IPS-20b (cell line): ENCODE measurements around the gene TMEM203.

Source experiments
- H3K27ac ChIP-seq: one replicate; pipeline ENCODE4 v1.5.1; 2013; ENCODE audit warnings: low read length
- H3K27me3 ChIP-seq: 2 replicates; pipeline ENCODE4 v1.6.1; 2013; ENCODE audit warnings: mild to moderate bottlenecking, low read length, inconsistent platforms; ENCODE audit not compliant: insufficient read depth
- H3K36me3 ChIP-seq: 2 replicates; pipeline ENCODE4 v1.6.1; 2013; ENCODE audit warnings: low read depth, mild to moderate bottlenecking, inconsistent platforms, low read length, moderate library complexity; ENCODE audit not compliant: insufficient read depth
- H3K4me1 ChIP-seq: 2 replicates; pipeline ENCODE4 v1.6.1; 2013; ENCODE audit warnings: mild to moderate bottlenecking, control low read depth, inconsistent platforms, low read length, moderate library complexity; ENCODE audit not compliant: insufficient read depth
- H3K4me3 ChIP-seq: 2 replicates; pipeline ENCODE4 v1.5.1; 2013; ENCODE audit warnings: mild to moderate bottlenecking, low read length, inconsistent platforms
- H3K9ac ChIP-seq: 2 replicates; pipeline ENCODE4 v1.6.1; 2013; ENCODE audit warnings: low read depth, mild to moderate bottlenecking, inconsistent platforms, low read length, moderate library complexity
- H3K9me3 ChIP-seq: 2 replicates; pipeline ENCODE4 v1.6.1; 2013; ENCODE audit warnings: mild to moderate bottlenecking, low read depth, low read length, inconsistent platforms; ENCODE audit not compliant: insufficient read depth

Gene TMEM203

GRCh38 chr9:137205126-137206069, at the start of gene TMEM203, which contains the start of gene NDOR1:
Gene TMEM203, minus strand, starts transcription at chr9:137205648. Its CDS starts 234 bp downstream, at chr9:137205414.
Gene NDOR1, plus strand, starts transcription at chr9:137205700. Its CDS starts 78 bp downstream, at chr9:137205778.
- Histone ChIP-seq H3K4me1 (peaks cover 9% of the 10 kb centered on the region), H3K27me3 (no peaks in the 10 kb centered on the region), H3K36me3 (peaks cover 20% of the 10 kb centered on the region; the same call in 1 of the 2 replicates), H3K27ac (no peak within 1 kb of the TSS), H3K4me3 (peak within 1 kb of the TSS; percentile 99), H3K9ac (peak within 1 kb of the TSS; percentile 98), H3K9me3 (no peaks in the 10 kb centered on the region)

- peak within 1 kb of the TSS; percentile 29 for H3K27ac ChIP-seq
- peak within 1 kb of the TSS; percentile 93 for H3K4me3 ChIP-seq
- peaks cover 27% of the 10 kb centered on the region for H3K36me3 ChIP-seq
- peaks cover 11% of the 10 kb centered on the region; the same call in 1 of the 2 replicates for H3K27me3 ChIP-seq
- peak within 1 kb of the TSS; percentile 89 for H3K9ac ChIP-seq
- H3K9me3 ChIP-seq, result no peaks in the 10 kb centered on the region
- H3K4me1 ChIP-seq, result peaks cover 3% of the 10 kb centered on the region; the same call in 1 of the 2 replicates
Observed at GRCh38 chr9:137254624-137255447, 49.4 kb upstream of the TMEM203 start, which contains the start of gene NELFB. Gene NELFB, plus strand, starts transcription at chr9:137255327.

- Histone ChIP-seq H3K27me3 (peaks cover 11% of the 10 kb centered on the region; the same call in 1 of the 2 replicates), H3K36me3 (peaks cover 23% of the 10 kb centered on the region), H3K27ac (no peak overlapping the region), H3K9ac (peak overlapping the region; percentile 86; the same call in 1 of the 2 replicates), H3K4me3 (peak overlapping the region; percentile 90), H3K4me1 (peaks cover 3% of the 10 kb centered on the region; the same call in 1 of the 2 replicates), H3K9me3 (no peaks in the 10 kb centered on the region)
Observed at GRCh38 chr9:137253717-137254623, 48.5 kb upstream of the TMEM203 start.

GRCh38 chr9:137252555-137253506, 47.4 kb upstream of the TMEM203 start:
- Histone ChIP-seq H3K9me3 (no peaks in the 10 kb centered on the region), H3K9ac (no peak overlapping the region), H3K4me1 (peaks cover 3% of the 10 kb centered on the region; the same call in 1 of the 2 replicates), H3K27me3 (peaks cover 11% of the 10 kb centered on the region; the same call in 1 of the 2 replicates), H3K36me3 (peaks cover 12% of the 10 kb centered on the region), H3K4me3 (no peak overlapping the region), H3K27ac (no peak overlapping the region)

- no peak overlapping the region for H3K4me3 ChIP-seq
- no peak overlapping the region for H3K9ac ChIP-seq
- no peak overlapping the region for H3K27ac ChIP-seq
- H3K27me3 ChIP-seq, result peaks cover 11% of the 10 kb centered on the region; the same call in 1 of the 2 replicates
- H3K4me1 ChIP-seq, result peaks cover 3% of the 10 kb centered on the region; the same call in 1 of the 2 replicates
- peaks cover 5% of the 10 kb centered on the region for H3K36me3 ChIP-seq
- no peaks in the 10 kb centered on the region for H3K9me3 ChIP-seq
Observed at GRCh38 chr9:137251490-137252268, 46.2 kb upstream of the TMEM203 start.

- H3K9ac ChIP-seq, result no peak within 1 kb of the TSS
- H3K4me1 ChIP-seq, result peaks cover 3% of the 10 kb centered on the region; the same call in 1 of the 2 replicates
- H3K4me3 ChIP-seq, result no peak within 1 kb of the TSS
- no peaks in the 10 kb centered on the region for H3K9me3 ChIP-seq
- H3K27me3 ChIP-seq, result peaks cover 11% of the 10 kb centered on the region; the same call in 1 of the 2 replicates
- H3K36me3 ChIP-seq, result no peaks in the 10 kb centered on the region
- no peak within 1 kb of the TSS for H3K27ac ChIP-seq
Observed at GRCh38 chr9:137251194-137251461, 45.7 kb upstream of the TMEM203 start, which contains the start of gene STPG3. Gene STPG3, plus strand, starts transcription at chr9:137251286. Its CDS starts 1 bp downstream, at chr9:137251287.

- peaks cover 3% of the 10 kb centered on the region; the same call in 1 of the 2 replicates for H3K4me1 ChIP-seq
- H3K27me3 ChIP-seq, result peaks cover 11% of the 10 kb centered on the region; the same call in 1 of the 2 replicates
- H3K9me3 ChIP-seq, result no peaks in the 10 kb centered on the region
- no peaks in the 10 kb centered on the region for H3K36me3 ChIP-seq
- H3K27ac ChIP-seq, result no peak overlapping the region
- no peak overlapping the region for H3K4me3 ChIP-seq
- H3K9ac ChIP-seq, result no peak overlapping the region
Observed at GRCh38 chr9:137250329-137251193, 45.1 kb upstream of the TMEM203 start.

- Histone ChIP-seq H3K27me3 (no peaks in the 10 kb centered on the region), H3K9ac (no peak overlapping the region)
Observed at GRCh38 chr9:137247916-137248175, 42.4 kb upstream of the TMEM203 start.

More at GRCh38 chr9:137247916-137248175, 42.4 kb upstream of the TMEM203 start:
- H3K9me3 ChIP-seq, result no peaks in the 10 kb centered on the region
- H3K27ac ChIP-seq, result no peak overlapping the region
- no peak overlapping the region for H3K4me3 ChIP-seq
- H3K4me1 ChIP-seq, result peaks cover 8% of the 10 kb centered on the region; the same call in 1 of the 2 replicates
- peaks cover 11% of the 10 kb centered on the region for H3K36me3 ChIP-seq
